H1 (cell line): Measurements from ENCODE around the gene SERINC1. TPM values are rescaled to one million over a fixed set of nuclear protein-coding genes. Genes with fewer than 3 reads are reported as not detected.

Experiments used
- CTCF ChIA-PET: fragments of 300-600 bp; sonication (Branson Sonifier 250); formaldehyde crosslinking; loops from one replicate; lab custom pipeline; 2021; ENCODE audit not compliant: partially characterized antibody; lab: Charles Lee
- POLR2A ChIA-PET: fragments of 300-600 bp; sonication (Branson Sonifier 250); formaldehyde crosslinking; loops from one replicate; lab custom pipeline; 2021; ENCODE audit warnings: inconsistent platforms; ENCODE audit not compliant: partially characterized antibody; lab: Charles Lee
- DNase-seq, 2 experiments: peaks; one replicate each; pipeline versions ENCODE4 v3.0.0 to v3.0.0-alpha.2; 2010 to 2022; ENCODE audit warnings: low spot score in 2 of 2, low read depth in 1 of 2, mixed read lengths in 1 of 2
- FAIRE-seq: peaks from 2 replicates; lab custom pipeline; 2011; peaks lifted over from hg19 to GRCh38; lab: Jason Lieb, UNC
- H2AFZ ChIP-seq: 2 replicates; pipeline ENCODE4 v1.8.1; 2012; ENCODE audit warnings: low read length, inconsistent platforms
- H2AK5ac ChIP-seq: 2 replicates; pipeline ENCODE4 v1.6.1; 2013; ENCODE audit warnings: low read depth, low read length
- H2BK120ac ChIP-seq: replicated peaks from 2 replicates; pipeline ENCODE3; 2013; ENCODE audit warnings: low read depth, low read length, inconsistent platforms
- H2BK12ac ChIP-seq: 2 replicates; pipeline ENCODE4 v1.6.1; 2013; ENCODE audit warnings: low read depth, low read length
- H2BK15ac ChIP-seq: 2 replicates; pipeline ENCODE4 v1.6.1; 2013; ENCODE audit warnings: low read length
- H2BK20ac ChIP-seq: 2 replicates; pipeline ENCODE4 v1.6.1; 2013; ENCODE audit warnings: low read length
- H2BK5ac ChIP-seq: 2 replicates; pipeline ENCODE4 v1.6.1; 2013; ENCODE audit warnings: low read depth, low read length
- H3K14ac ChIP-seq: 2 replicates; pipeline ENCODE4 v1.6.1; 2013; ENCODE audit warnings: inconsistent platforms; ENCODE audit not compliant: insufficient read length
- H3K18ac ChIP-seq: 2 replicates; pipeline ENCODE4 v1.6.1; 2013; ENCODE audit warnings: low read length; ENCODE audit errors: extremely low read depth
- H3K23ac ChIP-seq: 2 replicates; pipeline ENCODE4 v1.6.1; 2013; ENCODE audit warnings: inconsistent platforms; ENCODE audit not compliant: insufficient read length
- H3K23me2 ChIP-seq: 2 replicates; pipeline ENCODE4 v1.6.1; 2013; ENCODE audit warnings: low read depth, low read length
- H3K27ac ChIP-seq: 2 replicates; pipeline ENCODE4 v1.6.1; 2011; ENCODE audit warnings: low read depth, low read length, inconsistent platforms
- H3K27me3 ChIP-seq, 4 experiments: replicated peaks in 1 of 4; 1 replicate in 1 of 4; 2 replicates in 3 of 4; pipeline versions ENCODE4 v1.6.1 to v1.8.1; 2011 to 2013; ENCODE audit warnings: low read length in 3 of 4, mild to moderate bottlenecking in 3 of 4, inconsistent platforms in 2 of 4, mixed read lengths in 2 of 4, moderate library complexity in 1 of 4; ENCODE audit not compliant: control insufficient read depth in 3 of 4, insufficient read depth in 3 of 4; ENCODE audit errors: extremely low read depth in 1 of 4
- H3K36me3 ChIP-seq, 4 experiments: 2 replicates each; pipeline versions ENCODE4 v1.6.1 to v1.8.1; 2011 to 2013; ENCODE audit warnings: mild to moderate bottlenecking in 4 of 4, low read length in 3 of 4, moderate library complexity in 2 of 4, control low read depth in 1 of 4, inconsistent platforms in 1 of 4; ENCODE audit not compliant: insufficient read depth in 4 of 4, control insufficient read depth in 2 of 4
- H3K4ac ChIP-seq: replicated peaks from 2 replicates; pipeline ENCODE3; 2013; ENCODE audit warnings: low read length, low read depth, mixed read lengths, inconsistent platforms; ENCODE audit not compliant: insufficient read length
- H3K4me1 ChIP-seq, 4 experiments: replicated peaks in 1 of 4; 1 replicate in 1 of 4; 2 replicates in 3 of 4; pipeline versions ENCODE4 v1.6.1 to v1.8.1; 2011 to 2013; ENCODE audit warnings: low read length in 3 of 4, inconsistent platforms in 2 of 4, mixed read lengths in 1 of 4; ENCODE audit not compliant: insufficient read depth in 4 of 4, control insufficient read depth in 3 of 4
- H3K4me2 ChIP-seq, 2 experiments: 2 replicates each; pipeline versions ENCODE4 v1.6.1 to v1.8.1; 2011 to 2013; ENCODE audit warnings: low read depth in 2 of 2, low read length in 2 of 2, control low read depth in 1 of 2, inconsistent platforms in 1 of 2, mild to moderate bottlenecking in 1 of 2; ENCODE audit not compliant: insufficient read depth in 1 of 2
- H3K4me3 ChIP-seq, 4 experiments: fragments of 200-600, 300-600 bp in 1 of 4; sonication (generic), shearing (Covaris generic), sonication (Bioruptor Twin) in 1 of 4; 2 replicates each; pipeline versions ENCODE4 v1.5.1 to v1.8.1; 2011 to 2016; ENCODE audit warnings: low read length in 4 of 4, low read depth in 3 of 4, control low read depth in 2 of 4, inconsistent platforms in 2 of 4, mild to moderate bottlenecking in 2 of 4, mixed read lengths in 1 of 4, moderate library complexity in 1 of 4; ENCODE audit not compliant: insufficient read depth in 2 of 4; ENCODE audit errors: extremely low read depth in 1 of 4
- H3K56ac ChIP-seq: replicated peaks from 2 replicates; pipeline ENCODE3; 2013; ENCODE audit warnings: low read depth, mild to moderate bottlenecking, mixed read lengths, low read length, inconsistent platforms; ENCODE audit not compliant: insufficient read length
- H3K79me1 ChIP-seq: 2 replicates; pipeline ENCODE4 v1.6.1; 2013; ENCODE audit warnings: low read depth, low read length, control low read depth
- H3K79me2 ChIP-seq, 2 experiments: 2 replicates each; pipeline versions ENCODE4 v1.6.1 to v1.8.1; 2012 to 2013; ENCODE audit warnings: low read length in 2 of 2, mild to moderate bottlenecking in 2 of 2, inconsistent platforms in 1 of 2; ENCODE audit not compliant: insufficient read depth in 2 of 2, control insufficient read depth in 1 of 2
- H3K9ac ChIP-seq, 4 experiments: replicated peaks in 1 of 4; 1 replicate in 1 of 4; 2 replicates in 3 of 4; pipeline versions ENCODE4 v1.6.1 to v1.8.1; 2011 to 2013; ENCODE audit warnings: low read depth in 3 of 4, low read length in 3 of 4, control low read depth in 2 of 4, mild to moderate bottlenecking in 2 of 4, moderate library complexity in 2 of 4, inconsistent platforms in 1 of 4; ENCODE audit errors: extremely low read depth in 1 of 4
- H3K9me3 ChIP-seq, 2 experiments: 2 replicates each; pipeline versions ENCODE4 v1.6.1 to v1.8.1; 2012 to 2013; ENCODE audit warnings: mild to moderate bottlenecking in 2 of 2, moderate library complexity in 2 of 2, control low read depth in 1 of 2, inconsistent platforms in 1 of 2, low read depth in 1 of 2, low read length in 1 of 2, mixed read lengths in 1 of 2; ENCODE audit not compliant: insufficient read depth in 2 of 2
- H4K20me1 ChIP-seq, 2 experiments: replicated peaks in 1 of 2; 2 replicates each; pipeline versions ENCODE3 to v1.8.1; 2011 to 2013; ENCODE audit warnings: inconsistent platforms in 2 of 2, low read length in 2 of 2, mild to moderate bottlenecking in 1 of 2; ENCODE audit not compliant: insufficient read depth in 2 of 2, control insufficient read depth in 1 of 2
- H4K5ac ChIP-seq: 2 replicates; pipeline ENCODE4 v1.6.1; 2013; ENCODE audit warnings: low read length, low read depth, mixed read lengths, inconsistent platforms; ENCODE audit not compliant: insufficient read length
- H4K8ac ChIP-seq: 2 replicates; pipeline ENCODE4 v1.8.0; 2013; ENCODE audit warnings: mild to moderate bottlenecking, moderate library complexity, low read length, inconsistent platforms; ENCODE audit not compliant: insufficient read depth; ENCODE audit errors: extremely low read depth
- H4K91ac ChIP-seq: replicated peaks from 2 replicates; pipeline ENCODE3; 2013; ENCODE audit warnings: low read length, mixed read lengths, inconsistent platforms; ENCODE audit not compliant: insufficient read length
- BRCA1 ChIP-seq: IDR thresholded peaks from 2 replicates; pipeline ENCODE4 v1.6.1; 2012; ENCODE audit warnings: low read depth, low read length, improper control_type of control experiment
- CEBPB ChIP-seq: IDR thresholded peaks from 2 replicates; pipeline ENCODE4 v1.6.1; 2012; ENCODE audit warnings: low read depth, low read length
- CHD2 ChIP-seq: IDR thresholded peaks from 2 replicates; pipeline ENCODE4 v1.6.1; 2012; ENCODE audit warnings: low read length, improper control_type of control experiment
- CTBP2 ChIP-seq: IDR thresholded peaks from 2 replicates; pipeline ENCODE4 v1.7.0; 2011; ENCODE audit warnings: borderline replicate concordance, mild to moderate bottlenecking, moderate library complexity, mixed read lengths, low read length; ENCODE audit not compliant: insufficient read depth, insufficient read length
- EP300 ChIP-seq, 2 experiments: IDR thresholded peaks; 1 replicate in 1 of 2; 2 replicates in 1 of 2; pipeline ENCODE4 v1.6.1; 2011 to 2012; ENCODE audit warnings: low read depth in 2 of 2, low read length in 2 of 2, mild to moderate bottlenecking in 2 of 2, borderline replicate concordance in 1 of 2, inconsistent platforms in 1 of 2, moderate library complexity in 1 of 2
- EZH2 ChIP-seq: fragments of 200-600 bp; sonication (generic); IDR thresholded peaks from 2 replicates; pipeline ENCODE4 v1.7.1; 2012; ENCODE audit warnings: low read depth, mild to moderate bottlenecking, moderate library complexity, low read length, inconsistent platforms; ENCODE audit not compliant: severe bottlenecking
- POU5F1 ChIP-seq: IDR thresholded peaks from 2 replicates; pipeline ENCODE4 v1.6.1; 2011; ENCODE audit warnings: low read depth, mild to moderate bottlenecking, low read length, moderate library complexity
- RAD21 ChIP-seq, 2 experiments: IDR thresholded peaks in 1 of 2; conservative IDR thresholded peaks in 1 of 2; 2 replicates each; pipeline ENCODE4 v1.6.1; 2011; ENCODE audit warnings: low read depth in 2 of 2, low read length in 2 of 2, improper control_type of control experiment in 1 of 2, inconsistent platforms in 1 of 2, mild to moderate bottlenecking in 1 of 2, moderate library complexity in 1 of 2
- RNF2 ChIP-seq: fragments of 200-900, 300-1000 bp; sonication (generic); IDR thresholded peaks from 2 replicates; pipeline ENCODE4 v1.7.1; 2016; ENCODE audit warnings: borderline replicate concordance, low read depth, mild to moderate bottlenecking, antibody characterized with exemption, low read length; ENCODE audit not compliant: poor library complexity, severe bottlenecking; ENCODE audit errors: missing control alignments
- SUZ12 ChIP-seq: fragments of 200-600 bp; sonication (generic); IDR thresholded peaks from 2 replicates; pipeline ENCODE4 v1.6.1; 2012; ENCODE audit warnings: mild to moderate bottlenecking, inconsistent platforms, low read length, moderate library complexity, mixed read lengths
- TAF1 ChIP-seq: IDR thresholded peaks from 2 replicates; pipeline ENCODE4 v1.6.1; 2011; ENCODE audit warnings: mild to moderate bottlenecking, low read depth, low read length
- USF2 ChIP-seq: IDR thresholded peaks from 2 replicates; pipeline ENCODE4 v1.6.1; 2011; ENCODE audit warnings: low read length, improper control_type of control experiment
- WGBS, 2 experiments: shearing (Covaris generic) in 1 of 2; methylation state at CpG; one replicate each; pipeline versions ENCODE4 v1.1.6 to v1.1.7; 2013 to 2015; ENCODE audit warnings: low lambda C conversion rate in 2 of 2, mixed read lengths in 2 of 2, inconsistent platforms in 1 of 2, low coverage in 1 of 2, missing lambda C conversion rate in 1 of 2; ENCODE audit not compliant: insufficient replicate concordance in 2 of 2, insufficient coverage in 1 of 2, insufficient read length in 1 of 2; ENCODE audit errors: extremely low coverage in 1 of 2, missing lambda C conversion rate in 1 of 2; 5-methylcytosine and 5-hydroxymethylcytosine counted together
- polyA plus RNA-seq, 7 experiments: library from polyadenylated mRNA; depleted of rRNA in 3 of 7; stranded (reverse) in 5 of 7; unstranded in 2 of 7; fragments of >200 nt in 5 of 7; fragments of 200-250 nt in 2 of 7; gene quantifications; 1 replicate in 5 of 7; 2 replicates in 1 of 7; 4 replicates in 1 of 7; pipeline versions ENCODE4 v1.2.1 to v1.2.3, GENCODE V29; 2011 to 2013; ENCODE audit warnings: missing spikeins in 2 of 7, mixed read lengths in 2 of 7
- total RNA-seq: library from RNA; stranded (reverse); fragmentation: NEBNext Ultra II Directional; extraction: Animal tissue kit (Norgen Biotek cat#: 25700); gene quantifications from 2 replicates; pipeline ENCODE4 v1.2.1, GENCODE V29; 2021

SERINC1 gene
- total and polyA plus RNA-seq, 2 of the 8 experiments (the other 6 are each of a cell fraction or from before 2014, with no cell fraction given): 15.4 to 38.6 TPM

GRCh38 chr6:122394016-122394415, 77.6 kb downstream of the SERINC1 start:
- no peak overlapping the region for H3K23ac ChIP-seq
- H3K56ac ChIP-seq: no peak overlapping the region
- H3K4me3 ChIP-seq: no peak overlapping the region
- H3K27me3 ChIP-seq: peaks cover 37 to 81% (median 70%) of the 10 kb centered on the region in 4 experiments
- H3K9ac ChIP-seq: no peak overlapping the region
- POLR2A ChIA-PET: no interaction called here
- H3K14ac ChIP-seq: no peak overlapping the region
- H2AK5ac ChIP-seq: no peak overlapping the region
- FAIRE-seq (no peak), DNase-seq (no peak)
- no peak overlapping the region for H2BK15ac ChIP-seq
- no peak overlapping the region for H4K5ac ChIP-seq
- H3K18ac ChIP-seq: no peak overlapping the region
- no peak overlapping the region for H2BK5ac ChIP-seq
- no peak overlapping the region for H3K4ac ChIP-seq
- H2AFZ ChIP-seq: no peak overlapping the region
- no peaks in the 10 kb centered on the region for H3K79me2 ChIP-seq
- peaks cover 0 to 6% (median 0%) of the 10 kb centered on the region in 4 experiments; a peak in 1 of 7 replicates for H3K4me1 ChIP-seq
- H2BK20ac ChIP-seq: no peak overlapping the region
- no peaks in the 10 kb centered on the region for H3K79me1 ChIP-seq
- no peak overlapping the region for H3K27ac ChIP-seq
- no peak overlapping the region for H4K91ac ChIP-seq
- no peak overlapping the region for H2BK120ac ChIP-seq
- CTCF ChIA-PET: interaction anchor here (0.7 kb wide), 1 partner anchor 398 kb away, joined by 3 read pairs; no protein-coding TSS in a partner anchor
- WGBS, 2 experiments: 94% methylated on average over 5 of the region's 5 CpGs; no CpG with 5 or more reads in 1 of the 2 experiments
- H3K36me3 ChIP-seq: no peaks in the 10 kb centered on the region
- no peak overlapping the region for H4K8ac ChIP-seq
- no peak overlapping the region for H2BK12ac ChIP-seq
- no peaks in the 10 kb centered on the region for H3K23me2 ChIP-seq
- no peaks in the 10 kb centered on the region for H3K9me3 ChIP-seq
- no peak overlapping the region for H3K4me2 ChIP-seq
- peaks cover 10 to 11% of the 10 kb centered on the region in 2 experiments for H4K20me1 ChIP-seq
- TF ChIP-seq SUZ12 (peak; percentile 19; the same call in 1 of the 2 replicates), TAF1 (no peak), CHD2 (no peak), CTBP2 (no peak), POU5F1 (no peak), BRCA1 (no peak), USF2 (no peak), RNF2 (no peak), EZH2 (peak; percentile 38), RAD21 (IDR thresholded peaks at IDR 0.05 in 1 of 2, conservative IDR thresholded peaks at IDR 0.05 in 1 of 2; ENCODE audit: low read depth in 2 of 2, low read length in 2 of 2) (no peak), EP300 (IDR thresholded peaks at IDR 0.05; ENCODE audit: borderline replicate concordance in 1 of 2, low read depth in 2 of 2, low read length in 2 of 2) (no peak), CEBPB (no peak)
